ENCODE data around the gene RPS6KA4.

DNA sequence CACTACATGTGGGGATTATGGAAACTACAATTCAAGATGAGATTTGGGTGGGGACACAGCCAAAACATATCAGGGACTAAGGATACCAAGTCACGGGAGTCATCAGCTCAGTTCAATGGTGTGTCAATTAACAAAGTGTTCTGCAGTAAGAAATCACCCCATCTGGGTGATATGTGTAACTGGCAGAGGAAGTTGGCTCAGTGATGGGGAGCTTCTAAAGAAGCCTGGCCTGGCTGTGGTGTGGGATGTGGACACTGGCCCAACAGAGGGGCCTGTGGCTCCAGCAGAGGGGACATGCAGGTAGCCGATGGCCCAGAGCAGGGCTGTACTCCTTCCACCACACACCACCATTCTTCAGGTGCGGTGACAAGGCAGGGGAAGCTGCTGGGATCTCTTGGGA, 31.6 kb downstream of the RPS6KA4 start:
- TF ChIP-seq CTCF (IDR thresholded peaks at IDR 0.05) (no peak), POLR2A (IDR thresholded peaks at IDR 0.05) (no peak)

Data from uterus (tissue), 2 donors.